ENCODE data around the gene EVI2B. TPM values are rescaled to one million over a fixed set of nuclear protein-coding genes. Genes with fewer than 3 reads are reported as not detected.
"Not testable (repeated sequence)": the region's sequence is repeated elsewhere in the genome, so short reads cannot be mapped to it uniquely, and the experiment has no call there.

Gene EVI2B
- total RNA-seq, 2 experiments from 2014 or later = 99.1 to 102 TPM

DNA sequence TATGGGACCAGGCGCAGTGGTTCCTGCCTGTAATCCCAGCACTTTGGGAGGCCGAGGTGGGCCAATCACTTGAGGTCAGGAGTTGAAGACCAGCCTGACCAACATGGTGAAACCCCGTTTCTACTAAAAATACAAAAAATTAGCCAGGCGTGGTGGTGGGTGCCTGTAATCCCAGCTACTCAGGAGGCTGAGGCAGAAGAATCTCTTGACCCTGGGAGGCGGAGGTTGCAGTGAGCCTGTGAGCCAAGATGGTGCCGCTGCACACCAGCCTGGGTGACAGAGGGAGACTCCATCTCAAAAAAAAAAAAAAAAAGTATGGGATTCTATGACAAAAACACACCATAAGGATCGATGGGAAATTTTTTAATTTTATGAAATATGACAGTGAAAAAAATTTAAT lies 1.6 kb downstream of the EVI2B start:
- Mint-ChIP-seq H3K27ac (peak overlapping the region; percentile 97), H3K4me1 (ENCODE audit: low read depth) (peaks cover 65% of the 10 kb centered on the region), H3K36me3 (ENCODE audit: low read depth) (peaks cover 44% of the 10 kb centered on the region), H3K4me3 (peak overlapping the region; percentile 95)
- ATAC-seq (ENCODE audit: poor library complexity) (peak; percentile 16), DNase-seq (peak; percentile 15 to 70 (median 46))
- intact Hi-C loops (cut with DNase I, micrococcal nuclease) = loop anchor here (5.0 to 10.0 kb wide), 2 partner anchors 175 to 487 kb away; partner anchors contain the start of gene CRLF3 (in 2 of the 2)
- H3K27me3 Mint-ChIP-seq; H3K9me3 Mint-ChIP-seq; H3K27me3 ChIP-seq (ENCODE audit: control insufficient read depth in 1 of 2, insufficient read depth in 2 of 2, low read length in 2 of 2); H3K36me3 ChIP-seq (ENCODE audit: insufficient read depth, low read length); H3K9me3 ChIP-seq (ENCODE audit: control insufficient read depth in 1 of 2, insufficient read depth in 1 of 2, low read length in 2 of 2): not testable (repeated sequence)
- CTCF ChIA-PET = interaction anchor here (0.9 to 2.9 kb wide), 3 partner anchors 9 to 61 kb away, joined by 4 to 7 read pairs (median 6); partner anchors contain the start of gene EVI2A
- Histone ChIP-seq H3K4me1 (ENCODE audit: insufficient read depth, low read length) (peaks cover 15% of the 10 kb centered on the region), H3K4me3 (ENCODE audit: low read length) (peak overlapping the region; percentile 67), H3K27ac (ENCODE audit: low read depth in 1 of 2, low read length in 2 of 2) (peak overlapping the region; percentile 42 to 93)
- POLR2A ChIA-PET = interaction anchor here (0.7 to 9.9 kb wide), 3 partner anchors 10 to 57 kb away, joined by 3 to 157 read pairs (median 3); partner anchors contain the start of gene EVI2A
- TF ChIP-seq, protein P1, sequence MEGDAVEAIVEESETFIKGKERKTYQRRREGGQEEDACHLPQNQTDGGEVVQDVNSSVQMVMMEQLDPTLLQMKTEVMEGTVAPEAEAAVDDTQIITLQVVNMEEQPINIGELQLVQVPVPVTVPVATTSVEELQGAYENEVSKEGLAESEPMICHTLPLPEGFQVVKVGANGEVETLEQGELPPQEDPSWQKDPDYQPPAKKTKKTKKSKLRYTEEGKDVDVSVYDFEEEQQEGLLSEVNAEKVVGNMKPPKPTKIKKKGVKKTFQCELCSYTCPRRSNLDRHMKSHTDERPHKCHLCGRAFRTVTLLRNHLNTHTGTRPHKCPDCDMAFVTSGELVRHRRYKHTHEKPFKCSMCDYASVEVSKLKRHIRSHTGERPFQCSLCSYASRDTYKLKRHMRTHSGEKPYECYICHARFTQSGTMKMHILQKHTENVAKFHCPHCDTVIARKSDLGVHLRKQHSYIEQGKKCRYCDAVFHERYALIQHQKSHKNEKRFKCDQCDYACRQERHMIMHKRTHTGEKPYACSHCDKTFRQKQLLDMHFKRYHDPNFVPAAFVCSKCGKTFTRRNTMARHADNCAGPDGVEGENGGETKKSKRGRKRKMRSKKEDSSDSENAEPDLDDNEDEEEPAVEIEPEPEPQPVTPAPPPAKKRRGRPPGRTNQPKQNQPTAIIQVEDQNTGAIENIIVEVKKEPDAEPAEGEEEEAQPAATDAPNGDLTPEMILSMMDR (IDR thresholded peaks at IDR 0.05) = peak; percentile 3

DNA sequence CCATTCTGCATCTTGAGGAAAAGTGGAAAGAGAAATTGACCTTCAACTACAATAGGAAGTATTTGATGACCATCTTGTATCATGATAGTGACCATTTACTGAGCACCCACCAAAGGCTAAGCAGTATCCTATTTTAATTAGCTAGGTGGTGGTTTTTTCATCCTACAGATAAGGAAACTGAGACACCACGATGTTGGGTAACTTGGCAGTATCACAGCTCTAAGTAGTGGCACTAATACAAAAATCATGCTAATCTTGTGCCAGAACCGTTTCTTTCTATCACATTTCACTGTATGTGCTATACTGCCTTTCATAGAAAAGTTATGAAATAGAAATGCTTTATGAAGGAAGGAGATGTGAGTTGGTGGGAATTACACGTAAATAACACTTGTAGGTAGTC lies 2.3 kb downstream of the EVI2B start:
- peak in 1 of 14 experiments; percentile 23 for DNase-seq
- H3K36me3 Mint-ChIP-seq (ENCODE audit: low read depth) = peaks cover 47% of the 10 kb centered on the region

GRCh38 chr17:31310886-31311285 lies 3.0 kb downstream of the EVI2B start:
- Mint-ChIP-seq H3K4me1 (ENCODE audit: low read depth) (peaks cover 64% of the 10 kb centered on the region), H3K4me3 (peak overlapping the region; percentile 95), H3K27me3 (no peaks in the 10 kb centered on the region), H3K27ac (peak overlapping the region; percentile 97), H3K9me3 (peaks cover 2% of the 10 kb centered on the region), H3K36me3 (ENCODE audit: low read depth) (peaks cover 53% of the 10 kb centered on the region)
- H3K36me3 ChIP-seq (ENCODE audit: insufficient read depth, low read length) = peaks cover 15% of the 10 kb centered on the region
- TF ChIP-seq, protein P1 (IDR thresholded peaks at IDR 0.05) = no peak
- peak overlapping the region; percentile 67 for H3K4me3 ChIP-seq (ENCODE audit: low read length)
- intact Hi-C loops (cut with DNase I, micrococcal nuclease) = loop anchor here (1.0 to 10.0 kb wide), 4 partner anchors 10 to 486 kb away; partner anchors contain the start of genes CRLF3 (in 2 of the 2) and EVI2A (in 2 of the 2)
- ChIA-PET POLR2A (interaction anchor here (0.6 to 9.9 kb wide), 12 partner anchors 8 to 1694 kb away, joined by 3 to 157 read pairs (median 4); partner anchors contain the start of gene EVI2A), CTCF (interaction anchor here (0.7 to 2.9 kb wide), 4 partner anchors 11 to 62 kb away, joined by 3 to 7 read pairs (median 4); partner anchors contain the start of gene EVI2A)
- DNase-seq = peak in 7 of 14 experiments; percentile 9 to 55 (median 40)
- peaks cover 21% of the 10 kb centered on the region for H3K4me1 ChIP-seq (ENCODE audit: insufficient read depth, low read length)
- no peaks in the 10 kb centered on the region for H3K27me3 ChIP-seq (ENCODE audit: control insufficient read depth in 1 of 2, insufficient read depth in 2 of 2, low read length in 2 of 2)
- H3K9me3 ChIP-seq (ENCODE audit: control insufficient read depth in 1 of 2, insufficient read depth in 1 of 2, low read length in 2 of 2) = no peaks in the 10 kb centered on the region
- H3K27ac ChIP-seq (ENCODE audit: low read depth in 1 of 2, low read length in 2 of 2) = peak overlapping the region; percentile 74 to 93
- peak; percentile 24 for ATAC-seq (ENCODE audit: poor library complexity)

More for the DNA sequence above, 2.3 kb downstream of the EVI2B start:
- TF ChIP-seq, protein P1 (IDR thresholded peaks at IDR 0.05) = no peak
- ChIA-PET POLR2A (interaction anchor here (0.9 to 9.9 kb wide), 5 partner anchors 9 to 176 kb away, joined by 3 to 157 read pairs (median 9); partner anchors contain the start of gene EVI2A), CTCF (interaction anchor here (0.9 to 2.9 kb wide), 4 partner anchors 10 to 62 kb away, joined by 3 to 7 read pairs (median 5); partner anchors contain the start of gene EVI2A)
- Histone ChIP-seq H3K27ac (ENCODE audit: low read depth in 1 of 2, low read length in 2 of 2) (peak overlapping the region; percentile 42 to 93), H3K4me1 (ENCODE audit: insufficient read depth, low read length) (peaks cover 22% of the 10 kb centered on the region), H3K9me3 (ENCODE audit: control insufficient read depth in 1 of 2, insufficient read depth in 1 of 2, low read length in 2 of 2) (no peaks in the 10 kb centered on the region), H3K36me3 (ENCODE audit: insufficient read depth, low read length) (peaks cover 9% of the 10 kb centered on the region), H3K4me3 (ENCODE audit: low read length) (peak overlapping the region; percentile 67), H3K27me3 (ENCODE audit: control insufficient read depth in 1 of 2, insufficient read depth in 2 of 2, low read length in 2 of 2) (no peaks in the 10 kb centered on the region)
- peak overlapping the region; percentile 97 for H3K27ac Mint-ChIP-seq
- H3K4me1 Mint-ChIP-seq (ENCODE audit: low read depth) = peaks cover 64% of the 10 kb centered on the region
- peak overlapping the region; percentile 95 for H3K4me3 Mint-ChIP-seq
- intact Hi-C loops (cut with DNase I, micrococcal nuclease) = loop anchor here (1.0 to 10.0 kb wide), 4 partner anchors 10 to 487 kb away; partner anchors contain the start of genes CRLF3 (in 2 of the 2) and EVI2A (in 1 of the 2)
- H3K27me3 Mint-ChIP-seq = no peaks in the 10 kb centered on the region
- H3K9me3 Mint-ChIP-seq = peaks cover 1% of the 10 kb centered on the region
- no peak for ATAC-seq (ENCODE audit: poor library complexity)
